ENCODE data around the gene SNX21.

DNA sequence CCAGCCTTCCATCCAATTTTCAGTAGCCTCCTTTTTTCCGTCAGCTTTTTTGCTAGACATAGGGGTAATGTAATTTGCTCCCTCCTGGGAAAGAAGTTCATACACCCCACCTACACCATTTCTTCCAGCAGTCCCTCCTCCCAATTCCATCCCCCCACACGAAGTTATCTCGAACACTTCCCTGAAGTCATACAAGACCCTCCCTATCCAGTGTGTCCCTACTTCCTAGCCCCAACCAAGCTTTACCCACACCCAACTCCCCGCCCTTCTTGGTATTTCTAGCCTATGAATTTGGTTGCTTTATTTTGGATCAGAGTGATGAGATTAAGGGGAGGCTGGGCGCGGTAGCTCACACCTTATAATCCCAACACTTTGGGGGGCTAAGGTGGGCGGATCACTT lies 20.1 kb upstream of the SNX21 start:
- TF ChIP-seq, protein P1, sequence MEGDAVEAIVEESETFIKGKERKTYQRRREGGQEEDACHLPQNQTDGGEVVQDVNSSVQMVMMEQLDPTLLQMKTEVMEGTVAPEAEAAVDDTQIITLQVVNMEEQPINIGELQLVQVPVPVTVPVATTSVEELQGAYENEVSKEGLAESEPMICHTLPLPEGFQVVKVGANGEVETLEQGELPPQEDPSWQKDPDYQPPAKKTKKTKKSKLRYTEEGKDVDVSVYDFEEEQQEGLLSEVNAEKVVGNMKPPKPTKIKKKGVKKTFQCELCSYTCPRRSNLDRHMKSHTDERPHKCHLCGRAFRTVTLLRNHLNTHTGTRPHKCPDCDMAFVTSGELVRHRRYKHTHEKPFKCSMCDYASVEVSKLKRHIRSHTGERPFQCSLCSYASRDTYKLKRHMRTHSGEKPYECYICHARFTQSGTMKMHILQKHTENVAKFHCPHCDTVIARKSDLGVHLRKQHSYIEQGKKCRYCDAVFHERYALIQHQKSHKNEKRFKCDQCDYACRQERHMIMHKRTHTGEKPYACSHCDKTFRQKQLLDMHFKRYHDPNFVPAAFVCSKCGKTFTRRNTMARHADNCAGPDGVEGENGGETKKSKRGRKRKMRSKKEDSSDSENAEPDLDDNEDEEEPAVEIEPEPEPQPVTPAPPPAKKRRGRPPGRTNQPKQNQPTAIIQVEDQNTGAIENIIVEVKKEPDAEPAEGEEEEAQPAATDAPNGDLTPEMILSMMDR (IDR thresholded peaks at IDR 0.05) = no peak
- TF ChIP-seq EZH2 (IDR thresholded peaks at IDR 0.05; ENCODE audit: borderline replicate concordance, insufficient read depth, low read depth, low read length, poor library complexity, severe bottlenecking) = no peak
